GM18526 (cell line): ENCODE data around the gene ANTXR1.

ENCODE experiments used
- POLR2A ChIP-seq: IDR thresholded peaks from 3 replicates; pipeline ENCODE4 v1.6.1; 2011; ENCODE audit not compliant: insufficient read length; ENCODE audit errors: extremely low read depth

ANTXR1 gene

GRCh38 chr2:69175790-69176715 is 163.1 kb downstream of the ANTXR1 start:
- TF ChIP-seq POLR2A: no peak

GRCh38 chr2:69177063-69177771 is 164.2 kb downstream of the ANTXR1 start:
- no peak for TF ChIP-seq POLR2A

GRCh38 chr2:69177785-69178636 is 165.0 kb downstream of the ANTXR1 start:
- TF ChIP-seq POLR2A: no peak

- TF ChIP-seq POLR2A: no peak
Observed at GRCh38 chr2:69178756-69179155, 165.8 kb downstream of the ANTXR1 start.

GRCh38 chr2:69180227-69180626 is 167.2 kb downstream of the ANTXR1 start:
- no peak for TF ChIP-seq POLR2A

- TF ChIP-seq POLR2A: no peak
Observed at GRCh38 chr2:69180974-69181373, 168.0 kb downstream of the ANTXR1 start.

- TF ChIP-seq POLR2A: no peak
Observed at GRCh38 chr2:69181806-69182427, 168.9 kb downstream of the ANTXR1 start.

GRCh38 chr2:69183659-69184058 is 170.7 kb downstream of the ANTXR1 start:
- TF ChIP-seq POLR2A: no peak

- no peak for TF ChIP-seq POLR2A
Observed at GRCh38 chr2:69184224-69184623, 171.2 kb downstream of the ANTXR1 start.

GRCh38 chr2:69185807-69186206 is 172.8 kb downstream of the ANTXR1 start:
- TF ChIP-seq POLR2A: no peak

- TF ChIP-seq POLR2A: no peak
Observed at GRCh38 chr2:69186614-69187013, 173.6 kb downstream of the ANTXR1 start.

- no peak for TF ChIP-seq POLR2A
Observed at GRCh38 chr2:69188182-69188900, 175.4 kb downstream of the ANTXR1 start.

GRCh38 chr2:69190743-69191404 is 177.9 kb downstream of the ANTXR1 start:
- TF ChIP-seq POLR2A: no peak

- TF ChIP-seq POLR2A: no peak
Observed at GRCh38 chr2:69191634-69192033, 178.7 kb downstream of the ANTXR1 start.
